SIG-M5 treated with dmso at 0.1 percent for 504 hours (cell line): ENCODE measurements around the gene KRTAP19-6.
"Not testable (repeated sequence)": the region's sequence is repeated elsewhere in the genome, so short reads cannot be mapped to it uniquely, and the experiment has no call there.

Experiments used
- DNase-seq: peaks from one replicate; lab custom pipeline; 2025; ENCODE audit not compliant: unreplicated experiment; lab: John Stamatoyannopoulos, UW

Gene KRTAP19-6

GRCh38 chr21:30541764-30542163 lies at the start of gene KRTAP19-6:
KRTAP19-6 (minus strand) TSS chr21:30541864; CDS start chr21:30541833, 31 bp downstream.
- DNase-seq = no peak

- no peak for DNase-seq
Measured at GRCh38 chr21:30590297-30590696, 48.6 kb upstream of the KRTAP19-6 start, which contains the start of gene KRTAP22-2. KRTAP22-2 (minus strand) TSS chr21:30590397.

GRCh38 chr21:30582870-30583269 lies 41.2 kb upstream of the KRTAP19-6 start:
- no peak for DNase-seq

GRCh38 chr21:30580132-30580531 lies 38.5 kb upstream of the KRTAP19-6 start:
- no peak for DNase-seq

- no peak for DNase-seq
Measured at GRCh38 chr21:30579346-30579745, 37.7 kb upstream of the KRTAP19-6 start.

- DNase-seq = no peak
Measured at GRCh38 chr21:30577766-30578165, 36.1 kb upstream of the KRTAP19-6 start.

- no peak for DNase-seq
Measured at GRCh38 chr21:30567617-30568016, 26.0 kb upstream of the KRTAP19-6 start.

- no peak for DNase-seq
Measured at GRCh38 chr21:30563630-30564029, 22.0 kb upstream of the KRTAP19-6 start.

GRCh38 chr21:30563072-30563471 lies 21.4 kb upstream of the KRTAP19-6 start:
- DNase-seq = no peak

- DNase-seq = no peak
Measured at GRCh38 chr21:30561957-30562356, 20.3 kb upstream of the KRTAP19-6 start.

- no peak for DNase-seq
Measured at GRCh38 chr21:30561264-30561895, 19.7 kb upstream of the KRTAP19-6 start, which contains the start of gene KRTAP19-7. KRTAP19-7 (minus strand) TSS chr21:30561314; CDS start chr21:30561289, 25 bp downstream.

- no peak for DNase-seq
Measured at GRCh38 chr21:30555095-30555494, 13.4 kb upstream of the KRTAP19-6 start.

GRCh38 chr21:30552782-30553181 lies 11.1 kb upstream of the KRTAP19-6 start:
- DNase-seq = no peak

GRCh38 chr21:30518876-30519275 lies 22.8 kb downstream of the KRTAP19-6 start:
- DNase-seq = no peak

- no peak for DNase-seq
Measured at GRCh38 chr21:30515681-30516080, 26.0 kb downstream of the KRTAP19-6 start.

- not testable (repeated sequence) for DNase-seq
Measured at GRCh38 chr21:30505621-30506205, 36.0 kb downstream of the KRTAP19-6 start.

GRCh38 chr21:30502041-30502440 lies 39.6 kb downstream of the KRTAP19-6 start, which contains the start of gene KRTAP19-5:
KRTAP19-5 (minus strand) TSS chr21:30502141; CDS start chr21:30502090, 51 bp downstream.
- DNase-seq = no peak

- no peak for DNase-seq
Measured at GRCh38 chr21:30497065-30497464, 44.6 kb downstream of the KRTAP19-6 start, which contains the start of gene KRTAP19-4. KRTAP19-4 (minus strand) TSS chr21:30497165; CDS start chr21:30497110, 55 bp downstream.

GRCh38 chr21:30491963-30492428 lies 49.7 kb downstream of the KRTAP19-6 start, which contains the start of gene KRTAP19-3:
KRTAP19-3 (minus strand) TSS chr21:30492013; CDS start chr21:30491957, 56 bp downstream.
- no peak for DNase-seq
